Measurements from ENCODE around the gene CCDC158. TPM values are rescaled to one million over a fixed set of nuclear protein-coding genes. Genes with fewer than 3 reads are reported as not detected.

CCDC158 gene
- total RNA-seq, 2 experiments from 2014 or later = not detected

- no TSS peak for BruUV-seq (replicated peaks)
- DNase-seq (ENCODE audit: low spot score) = no peak
- no peaks in the 10 kb centered on the region for H4K20me1 ChIP-seq (ENCODE audit: insufficient read depth, low read length)
- H3K36me3 ChIP-seq (ENCODE audit: insufficient read depth, low read length) = no peaks in the 10 kb centered on the region
- H3K9me3 ChIP-seq (ENCODE audit: low read length) = no peaks in the 10 kb centered on the region
- CTCF ChIA-PET (ENCODE audit: unreplicated experiment) = no interaction called here
- H3K9me2 ChIP-seq (ENCODE audit: insufficient read depth, low read length) = no peaks in the 10 kb centered on the region
- H2AFZ ChIP-seq (ENCODE audit: low read length) = no peak overlapping the region
- POLR2A ChIA-PET = no interaction called here
- intact Hi-C loops (cut with micrococcal nuclease; ENCODE audit: unreplicated experiment) = no loop called here
- H3K4me3 ChIP-seq (ENCODE audit: low read depth, low read length, poor library complexity, severe bottlenecking) = no peak overlapping the region
- no peaks in the 10 kb centered on the region for H3K79me2 ChIP-seq (ENCODE audit: insufficient read depth, low read depth, low read length)
- H3K27ac ChIP-seq (ENCODE audit: low read depth, low read length, poor library complexity, severe bottlenecking) = no peak overlapping the region
- no peaks in the 10 kb centered on the region for H3K4me1 ChIP-seq (ENCODE audit: insufficient read depth, low read length, poor library complexity, severe bottlenecking)
- TF ChIP-seq CTCF (conservative IDR thresholded peaks at IDR 0.05; ENCODE audit: low read length) (no peak), EZH2phosphoT487 (IDR thresholded peaks at IDR 0.05; ENCODE audit: borderline replicate concordance, low read depth, low read length) (no peak)
- H3K4me2 ChIP-seq (ENCODE audit: low read length) = no peak overlapping the region
These were observed 149.7 kb downstream of the CCDC158 start for GRCh38 chr4:76271248-76271647.

- no peaks in the 10 kb centered on the region for H3K4me1 ChIP-seq (ENCODE audit: insufficient read depth, low read length, poor library complexity, severe bottlenecking)
- intact Hi-C loops (cut with micrococcal nuclease; ENCODE audit: unreplicated experiment) = no loop called here
- no peak overlapping the region for H3K4me3 ChIP-seq (ENCODE audit: low read depth, low read length, poor library complexity, severe bottlenecking)
- DNase-seq (ENCODE audit: low spot score) = no peak
- H3K9me3 ChIP-seq (ENCODE audit: low read length) = no peaks in the 10 kb centered on the region
- no peaks in the 10 kb centered on the region for H3K36me3 ChIP-seq (ENCODE audit: insufficient read depth, low read length)
- POLR2A ChIA-PET = interaction anchor here (0.7 kb wide), 1 partner anchor 10 kb away, joined by 3 read pairs; no protein-coding TSS in a partner anchor
- CTCF ChIA-PET (ENCODE audit: unreplicated experiment) = no interaction called here
- no peaks in the 10 kb centered on the region for H3K9me2 ChIP-seq (ENCODE audit: insufficient read depth, low read length)
- no peaks in the 10 kb centered on the region for H3K79me2 ChIP-seq (ENCODE audit: insufficient read depth, low read depth, low read length)
- H3K4me2 ChIP-seq (ENCODE audit: low read length) = no peak overlapping the region
- H2AFZ ChIP-seq (ENCODE audit: low read length) = no peak overlapping the region
- no peaks in the 10 kb centered on the region for H4K20me1 ChIP-seq (ENCODE audit: insufficient read depth, low read length)
- no peak overlapping the region for H3K27ac ChIP-seq (ENCODE audit: low read depth, low read length, poor library complexity, severe bottlenecking)
- TF ChIP-seq CTCF (conservative IDR thresholded peaks at IDR 0.05; ENCODE audit: low read length) (no peak), EZH2phosphoT487 (IDR thresholded peaks at IDR 0.05; ENCODE audit: borderline replicate concordance, low read depth, low read length) (no peak)
- no TSS peak for BruUV-seq (replicated peaks)
These were observed 150.4 kb downstream of the CCDC158 start for GRCh38 chr4:76270244-76271175.

- Histone ChIP-seq H4K20me1 (ENCODE audit: insufficient read depth, low read length) (no peaks in the 10 kb centered on the region), H3K4me1 (ENCODE audit: insufficient read depth, low read length, poor library complexity, severe bottlenecking) (no peaks in the 10 kb centered on the region), H3K36me3 (ENCODE audit: insufficient read depth, low read length) (no peaks in the 10 kb centered on the region), H3K4me2 (ENCODE audit: low read length) (no peak overlapping the region), H3K9me2 (ENCODE audit: insufficient read depth, low read length) (no peaks in the 10 kb centered on the region), H3K4me3 (ENCODE audit: low read depth, low read length, poor library complexity, severe bottlenecking) (no peak overlapping the region), H3K79me2 (ENCODE audit: insufficient read depth, low read depth, low read length) (no peaks in the 10 kb centered on the region), H3K9me3 (ENCODE audit: low read length) (no peaks in the 10 kb centered on the region), H2AFZ (ENCODE audit: low read length) (no peak overlapping the region), H3K27ac (ENCODE audit: low read depth, low read length, poor library complexity, severe bottlenecking) (no peak overlapping the region)
- no peak for DNase-seq (ENCODE audit: low spot score)
- intact Hi-C loops (cut with micrococcal nuclease; ENCODE audit: unreplicated experiment) = no loop called here
- CTCF ChIA-PET (ENCODE audit: unreplicated experiment) = no interaction called here
- no TSS peak for BruUV-seq (replicated peaks)
- no peak for TF ChIP-seq EZH2phosphoT487 (IDR thresholded peaks at IDR 0.05; ENCODE audit: borderline replicate concordance, low read depth, low read length)
- TF ChIP-seq CTCF (conservative IDR thresholded peaks at IDR 0.05; ENCODE audit: low read length) = no peak
- POLR2A ChIA-PET = no interaction called here
These were observed 153.1 kb downstream of the CCDC158 start for GRCh38 chr4:76267811-76268210.
